Measurements from ENCODE around the gene SH3RF3. TPM values are rescaled to one million over a fixed set of nuclear protein-coding genes. Genes with fewer than 3 reads are reported as not detected.
"Not testable (repeated sequence)": the region's sequence is repeated elsewhere in the genome, so short reads cannot be mapped to it uniquely, and the experiment has no call there.

The SH3RF3 gene
- total and polyA plus RNA-seq, 3 experiments from 2014 or later: 0.24 to 0.31 (median 0.27) TPM

- H3K4me1 Mint-ChIP-seq: peaks cover 0 to 4% (median 0%) of the 10 kb centered on the region in 3 donors
- no peak overlapping the region for H3K27ac ChIP-seq (ENCODE audit: low read depth, low read length)
- no peaks in the 10 kb centered on the region for H3K36me3 ChIP-seq (ENCODE audit: insufficient read depth, low read length)
- H3K4me3 ChIP-seq (ENCODE audit: low read length): no peak overlapping the region
- H3K9me3 Mint-ChIP-seq: no peaks in the 10 kb centered on the region
- no peak overlapping the region for H3K27ac Mint-ChIP-seq
- POLR2A ChIA-PET: no interaction called here
- no peak overlapping the region for H3K4me3 Mint-ChIP-seq
- no peaks in the 10 kb centered on the region for H3K9me3 ChIP-seq (ENCODE audit: low read length)
- H3K27me3 Mint-ChIP-seq: peaks cover 19 to 34% of the 10 kb centered on the region in 2 donors
- CTCF ChIA-PET: no interaction called here
- no peak for DNase-seq
- H3K36me3 Mint-ChIP-seq: no peaks in the 10 kb centered on the region
- H3K4me1 ChIP-seq (ENCODE audit: insufficient read depth, low read length): no peaks in the 10 kb centered on the region
- no peaks in the 10 kb centered on the region for H3K27me3 ChIP-seq (ENCODE audit: insufficient read depth, low read length, poor library complexity, severe bottlenecking)
Measured at GRCh38 chr2:109159096-109159495, 30.1 kb downstream of the SH3RF3 start.

DNA sequence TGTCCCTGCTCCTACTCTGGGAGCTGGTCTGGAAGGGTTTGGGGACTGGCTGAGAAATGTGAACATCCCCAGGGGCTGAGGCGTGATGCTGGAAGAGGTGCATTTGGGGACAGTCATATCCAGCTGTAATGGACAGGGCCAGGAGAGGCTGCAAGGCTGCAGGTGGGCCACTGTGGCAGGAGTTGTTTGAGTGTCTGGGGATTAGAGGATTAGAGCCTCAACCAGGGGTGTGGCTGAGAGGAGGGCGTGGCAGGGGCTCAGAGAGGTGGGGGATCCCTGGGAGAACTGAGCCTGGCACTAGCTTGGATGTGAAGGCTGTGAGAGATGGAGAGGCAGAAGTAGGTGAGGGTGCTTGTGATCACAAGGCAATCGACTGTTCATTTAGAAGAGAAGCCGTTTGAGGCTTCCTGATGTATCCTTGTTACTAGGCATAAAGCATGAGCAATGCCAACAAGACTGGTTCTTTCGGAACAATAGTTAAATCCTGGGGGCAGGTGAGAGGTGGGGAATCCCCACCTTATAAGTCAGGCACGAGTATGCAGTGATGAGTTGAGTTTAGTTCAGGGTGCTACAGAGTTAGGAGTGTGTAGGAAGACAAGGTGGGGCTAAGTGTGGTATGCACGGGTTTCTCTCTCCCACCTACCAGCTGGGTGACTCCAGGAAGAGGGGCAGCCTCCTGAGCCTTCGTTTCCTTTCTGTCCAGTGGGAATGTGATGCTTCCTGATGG, 31.9 kb downstream of the SH3RF3 start:
- POLR2A ChIA-PET: no interaction called here
- Mint-ChIP-seq H3K36me3 (no peaks in the 10 kb centered on the region), H3K4me1 (peaks cover 0 to 4% (median 0%) of the 10 kb centered on the region in 3 donors), H3K27ac (peak overlapping the region in 1 of 8 donors; percentile 58), H3K27me3 (peaks cover 19 to 33% of the 10 kb centered on the region in 2 donors), H3K9me3 (no peaks in the 10 kb centered on the region), H3K4me3 (no peak overlapping the region)
- CTCF ChIA-PET: interaction anchor here (0.7 kb wide), 1 partner anchor 8 kb away, joined by 3 read pairs; no protein-coding TSS in a partner anchor
- H3K36me3 ChIP-seq (ENCODE audit: insufficient read depth, low read length): no peaks in the 10 kb centered on the region
- H3K4me1 ChIP-seq (ENCODE audit: insufficient read depth, low read length): no peaks in the 10 kb centered on the region
- no peak for DNase-seq
- H3K9me3 ChIP-seq (ENCODE audit: low read length): no peaks in the 10 kb centered on the region
- H3K27ac ChIP-seq (ENCODE audit: low read depth, low read length): no peak overlapping the region
- H3K4me3 ChIP-seq (ENCODE audit: low read length): no peak overlapping the region
- no peaks in the 10 kb centered on the region for H3K27me3 ChIP-seq (ENCODE audit: insufficient read depth, low read length, poor library complexity, severe bottlenecking)

DNA sequence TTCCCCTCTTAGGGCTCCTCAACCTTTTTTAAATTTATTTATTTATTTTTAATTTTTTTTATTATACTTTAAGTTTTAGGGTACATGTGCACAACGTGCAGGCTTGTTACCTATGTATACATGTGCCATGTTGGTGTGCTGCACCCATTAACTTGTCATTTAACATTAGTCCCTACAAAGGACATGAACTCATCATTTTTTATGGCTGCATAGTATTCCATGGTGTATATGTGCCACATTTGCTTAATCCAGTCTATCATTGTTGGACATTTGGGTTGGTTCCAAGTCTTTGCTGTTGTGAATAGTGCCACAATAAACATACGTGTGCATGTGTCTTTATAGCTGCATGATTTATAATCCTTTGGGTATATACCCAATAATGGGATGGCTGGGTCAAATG, 33.4 kb downstream of the SH3RF3 start:
- H3K9me3 Mint-ChIP-seq; H3K27ac Mint-ChIP-seq; H3K36me3 ChIP-seq (ENCODE audit: insufficient read depth, low read length); POLR2A ChIA-PET; H3K9me3 ChIP-seq (ENCODE audit: low read length); H3K27ac ChIP-seq (ENCODE audit: low read depth, low read length); H3K36me3 Mint-ChIP-seq; H3K4me1 ChIP-seq (ENCODE audit: insufficient read depth, low read length); H3K4me1 Mint-ChIP-seq; H3K4me3 Mint-ChIP-seq; H3K4me3 ChIP-seq (ENCODE audit: low read length); DNase-seq; H3K27me3 ChIP-seq (ENCODE audit: insufficient read depth, low read length, poor library complexity, severe bottlenecking); CTCF ChIA-PET: not testable (repeated sequence)
- H3K27me3 Mint-ChIP-seq: peaks cover 19 to 43% of the 10 kb centered on the region in 2 donors

DNA sequence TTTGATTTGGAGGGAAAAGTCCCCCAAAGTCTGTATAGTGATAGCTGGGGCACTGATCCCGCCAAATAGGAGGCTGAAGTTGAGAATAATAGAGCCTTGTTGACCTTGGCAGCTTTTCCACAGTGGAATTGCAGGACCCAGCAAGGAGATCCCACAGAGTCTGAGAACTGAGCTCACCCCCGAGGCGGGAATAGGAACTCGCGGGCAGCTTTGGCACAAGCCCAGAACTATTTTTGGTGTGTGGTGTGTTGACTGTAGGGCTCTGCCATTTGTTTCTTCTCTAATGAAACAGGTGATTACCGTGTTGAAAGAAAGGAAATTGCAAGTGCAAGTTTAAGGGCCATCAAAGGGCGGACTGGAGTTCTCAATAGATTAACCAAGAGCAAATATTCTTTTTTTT, 34.0 kb downstream of the SH3RF3 start:
- DNase-seq: no peak
- ChIA-PET CTCF (no interaction called here), POLR2A (no interaction called here)
- Histone ChIP-seq H3K9me3 (ENCODE audit: low read length) (no peaks in the 10 kb centered on the region), H3K4me3 (ENCODE audit: low read length) (no peak overlapping the region), H3K36me3 (ENCODE audit: insufficient read depth, low read length) (no peaks in the 10 kb centered on the region), H3K27ac (ENCODE audit: low read depth, low read length) (no peak overlapping the region), H3K4me1 (ENCODE audit: insufficient read depth, low read length) (no peaks in the 10 kb centered on the region), H3K27me3 (ENCODE audit: insufficient read depth, low read length, poor library complexity, severe bottlenecking) (no peaks in the 10 kb centered on the region)
- no peaks in the 10 kb centered on the region for H3K9me3 Mint-ChIP-seq
- H3K4me3 Mint-ChIP-seq: no peak overlapping the region
- no peaks in the 10 kb centered on the region for H3K36me3 Mint-ChIP-seq
- H3K4me1 Mint-ChIP-seq: peaks cover 0 to 4% (median 0%) of the 10 kb centered on the region in 3 donors
- no peak overlapping the region for H3K27ac Mint-ChIP-seq
- peaks cover 17 to 46% of the 10 kb centered on the region in 2 donors for H3K27me3 Mint-ChIP-seq

- CTCF ChIA-PET: no interaction called here
- POLR2A ChIA-PET: no interaction called here
- no peaks in the 10 kb centered on the region for H3K9me3 ChIP-seq (ENCODE audit: low read length)
- H3K27me3 ChIP-seq (ENCODE audit: insufficient read depth, low read length, poor library complexity, severe bottlenecking): no peaks in the 10 kb centered on the region
- H3K27me3 Mint-ChIP-seq: peaks cover 16 to 49% of the 10 kb centered on the region in 2 donors
- no peak overlapping the region for H3K27ac Mint-ChIP-seq
- H3K4me1 ChIP-seq (ENCODE audit: insufficient read depth, low read length): no peaks in the 10 kb centered on the region
- H3K36me3 Mint-ChIP-seq: no peaks in the 10 kb centered on the region
- H3K4me3 Mint-ChIP-seq: no peak overlapping the region
- H3K36me3 ChIP-seq (ENCODE audit: insufficient read depth, low read length): no peaks in the 10 kb centered on the region
- H3K4me3 ChIP-seq (ENCODE audit: low read length): no peak overlapping the region
- H3K27ac ChIP-seq (ENCODE audit: low read depth, low read length): no peak overlapping the region
- DNase-seq: no peak
- H3K9me3 Mint-ChIP-seq: no peaks in the 10 kb centered on the region
- peaks cover 0 to 4% (median 0%) of the 10 kb centered on the region in 3 donors for H3K4me1 Mint-ChIP-seq
Measured at GRCh38 chr2:109164311-109164710, 35.3 kb downstream of the SH3RF3 start.

- ChIA-PET CTCF (interaction anchor here (1.4 kb wide), 1 partner anchor 12 kb away, joined by 3 read pairs; no protein-coding TSS in a partner anchor), POLR2A (no interaction called here)
- Mint-ChIP-seq H3K27me3 (peaks cover 16 to 46% of the 10 kb centered on the region in 2 donors), H3K4me3 (no peak overlapping the region), H3K9me3 (no peaks in the 10 kb centered on the region), H3K36me3 (no peaks in the 10 kb centered on the region), H3K27ac (no peak overlapping the region), H3K4me1 (peaks cover 0 to 4% (median 0%) of the 10 kb centered on the region in 3 donors)
- Histone ChIP-seq H3K27me3 (ENCODE audit: insufficient read depth, low read length, poor library complexity, severe bottlenecking) (no peaks in the 10 kb centered on the region), H3K4me3 (ENCODE audit: low read length) (no peak overlapping the region), H3K27ac (ENCODE audit: low read depth, low read length) (no peak overlapping the region), H3K36me3 (ENCODE audit: insufficient read depth, low read length) (no peaks in the 10 kb centered on the region), H3K9me3 (ENCODE audit: low read length) (no peaks in the 10 kb centered on the region), H3K4me1 (ENCODE audit: insufficient read depth, low read length) (no peaks in the 10 kb centered on the region)
- DNase-seq: no peak
Measured at GRCh38 chr2:109164739-109165221, 35.8 kb downstream of the SH3RF3 start.

GRCh38 chr2:109166811-109167210, 37.8 kb downstream of the SH3RF3 start:
- Mint-ChIP-seq H3K27ac (no peak overlapping the region), H3K9me3 (no peaks in the 10 kb centered on the region), H3K4me3 (no peak overlapping the region), H3K27me3 (peaks cover 12 to 36% of the 10 kb centered on the region in 2 donors), H3K36me3 (no peaks in the 10 kb centered on the region), H3K4me1 (no peaks in the 10 kb centered on the region)
- no peak overlapping the region for H3K4me3 ChIP-seq (ENCODE audit: low read length)
- H3K27me3 ChIP-seq (ENCODE audit: insufficient read depth, low read length, poor library complexity, severe bottlenecking): no peaks in the 10 kb centered on the region
- CTCF ChIA-PET: interaction anchor here (1.0 kb wide), 1 partner anchor 343 kb away, joined by 4 read pairs; no protein-coding TSS in a partner anchor
- H3K36me3 ChIP-seq (ENCODE audit: insufficient read depth, low read length): no peaks in the 10 kb centered on the region
- POLR2A ChIA-PET: no interaction called here
- peaks cover 3% of the 10 kb centered on the region for H3K4me1 ChIP-seq (ENCODE audit: insufficient read depth, low read length)
- no peak overlapping the region for H3K27ac ChIP-seq (ENCODE audit: low read depth, low read length)
- no peak for DNase-seq
- H3K9me3 ChIP-seq (ENCODE audit: low read length): no peaks in the 10 kb centered on the region

DNA sequence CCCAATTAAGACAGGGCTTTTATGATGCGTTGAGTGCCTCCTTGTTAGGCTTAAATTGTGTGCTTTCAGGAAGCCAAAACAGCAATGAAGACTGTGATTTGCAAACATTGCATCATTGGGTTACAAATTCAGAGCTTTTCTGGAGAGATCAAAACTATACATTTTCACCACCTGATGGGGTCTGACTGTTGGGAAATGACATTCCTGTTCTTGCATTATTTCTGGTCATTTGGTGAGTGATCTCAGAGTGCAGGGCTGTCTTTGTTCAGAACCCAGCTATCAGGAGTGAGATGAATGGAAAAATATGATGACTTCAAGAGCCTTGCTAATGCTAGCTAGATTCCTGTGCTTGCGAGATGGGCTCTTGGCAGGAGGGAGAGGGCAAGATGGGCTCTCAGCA, 39.1 kb downstream of the SH3RF3 start:
- Mint-ChIP-seq H3K36me3 (no peaks in the 10 kb centered on the region), H3K4me3 (no peak overlapping the region), H3K9me3 (no peaks in the 10 kb centered on the region), H3K27ac (no peak overlapping the region), H3K27me3 (peaks cover 12 to 32% of the 10 kb centered on the region in 2 donors), H3K4me1 (no peaks in the 10 kb centered on the region)
- ChIA-PET CTCF (interaction anchor here (1.4 kb wide), 1 partner anchor 14 kb away, joined by 3 read pairs; no protein-coding TSS in a partner anchor), POLR2A (no interaction called here)
- no peak for DNase-seq
- Histone ChIP-seq H3K4me1 (ENCODE audit: insufficient read depth, low read length) (peaks cover 3% of the 10 kb centered on the region), H3K9me3 (ENCODE audit: low read length) (no peaks in the 10 kb centered on the region), H3K36me3 (ENCODE audit: insufficient read depth, low read length) (no peaks in the 10 kb centered on the region), H3K27ac (ENCODE audit: low read depth, low read length) (no peak overlapping the region), H3K4me3 (ENCODE audit: low read length) (no peak overlapping the region), H3K27me3 (ENCODE audit: insufficient read depth, low read length, poor library complexity, severe bottlenecking) (no peaks in the 10 kb centered on the region)

Measured in CD8-positive, alpha-beta memory T cell (primary cell).